KG1 (cell line): ENCODE data around the gene POMGNT2.

Source experiments
- DNase-seq: peaks from one replicate; lab custom pipeline; 2025; lab: John Stamatoyannopoulos, UW

Gene POMGNT2

DNA sequence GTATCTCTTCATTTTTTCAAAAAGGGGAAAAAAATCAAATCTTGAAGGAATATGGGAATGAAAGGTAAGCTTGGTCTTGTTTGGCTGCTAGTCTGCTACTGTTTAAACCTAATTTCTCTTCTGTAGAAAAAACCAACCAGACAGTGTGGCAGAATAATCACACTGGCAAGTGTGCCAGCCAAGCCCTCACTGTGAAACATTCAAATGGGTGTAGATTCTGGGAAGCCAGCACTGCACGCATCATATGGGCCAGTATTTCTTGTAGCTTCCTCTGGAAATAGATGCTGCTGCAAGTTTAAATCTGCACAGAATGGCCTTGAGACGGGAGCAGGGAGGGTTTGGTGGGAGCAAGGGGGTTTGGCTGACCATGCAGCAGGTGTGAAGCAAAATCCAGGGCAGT, 62.1 kb downstream of the POMGNT2 start:
- DNase-seq: no peak

- DNase-seq: no peak
Observed at GRCh38 chr3:43043071-43043766, 62.7 kb downstream of the POMGNT2 start.

DNA sequence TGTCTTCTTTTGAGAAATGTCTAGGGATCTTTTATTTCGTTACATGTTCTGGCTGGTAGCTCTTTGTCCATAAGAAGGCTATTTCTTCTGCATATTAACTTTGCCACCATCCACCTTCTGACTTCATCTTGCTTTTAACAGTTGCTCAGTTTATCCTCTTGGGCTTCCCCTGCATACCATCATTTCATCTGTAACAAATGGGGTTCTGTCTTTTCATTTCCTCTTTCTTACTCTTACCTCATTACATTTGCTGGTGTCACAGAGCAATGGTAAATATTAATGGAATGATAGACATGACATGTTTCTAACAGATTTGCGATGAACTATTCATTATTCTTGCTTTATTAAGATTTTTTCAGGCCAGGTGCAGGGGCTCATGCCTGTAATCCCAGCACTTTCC, 64.4 kb downstream of the POMGNT2 start:
- no peak for DNase-seq

GRCh38 chr3:43038010-43038409, 67.9 kb downstream of the POMGNT2 start:
- DNase-seq: no peak

GRCh38 chr3:43036621-43037423, 69.1 kb downstream of the POMGNT2 start:
- no peak for DNase-seq

- DNase-seq: no peak
Observed at GRCh38 chr3:43035801-43036365, 70.0 kb downstream of the POMGNT2 start.

DNA sequence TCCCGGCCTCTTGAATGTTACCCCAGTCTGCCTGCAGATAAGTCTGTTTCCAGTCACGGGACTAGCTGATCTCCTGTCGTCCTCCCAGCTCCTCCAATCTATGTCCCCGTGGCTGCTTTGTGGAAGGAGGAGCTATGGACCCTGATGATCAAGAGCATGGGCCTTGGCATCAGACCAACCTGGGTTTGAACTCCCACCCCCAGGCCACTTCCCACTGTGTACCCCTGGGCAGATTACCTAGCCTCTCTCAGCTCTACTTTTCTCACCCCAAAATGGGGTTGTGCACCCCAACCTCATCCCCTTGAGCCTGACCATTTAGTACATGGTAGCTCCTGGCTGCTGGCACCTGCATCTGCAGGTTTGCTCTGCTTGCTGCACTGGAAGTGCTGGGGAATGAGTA, 71.0 kb downstream of the POMGNT2 start:
- no peak for DNase-seq

DNA sequence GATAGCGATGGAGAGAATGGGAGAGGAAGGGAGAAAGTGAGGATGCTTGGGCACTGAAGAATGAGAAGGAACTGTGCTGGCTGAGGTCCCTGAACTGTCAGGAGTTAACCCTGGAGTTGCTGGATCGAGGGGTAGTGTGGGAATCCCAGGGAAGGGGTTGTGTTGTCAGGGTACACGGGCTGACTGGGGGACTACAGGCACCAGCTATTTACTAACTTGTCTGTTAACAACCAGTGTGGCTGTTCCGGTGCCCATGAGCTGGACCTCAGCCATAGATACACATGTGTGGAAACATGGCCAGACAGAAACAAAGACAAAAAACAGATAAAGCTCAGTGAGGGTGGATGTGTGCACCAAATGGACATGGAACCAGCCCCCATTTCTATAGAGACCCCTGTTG, 71.7 kb downstream of the POMGNT2 start:
- DNase-seq: no peak

DNA sequence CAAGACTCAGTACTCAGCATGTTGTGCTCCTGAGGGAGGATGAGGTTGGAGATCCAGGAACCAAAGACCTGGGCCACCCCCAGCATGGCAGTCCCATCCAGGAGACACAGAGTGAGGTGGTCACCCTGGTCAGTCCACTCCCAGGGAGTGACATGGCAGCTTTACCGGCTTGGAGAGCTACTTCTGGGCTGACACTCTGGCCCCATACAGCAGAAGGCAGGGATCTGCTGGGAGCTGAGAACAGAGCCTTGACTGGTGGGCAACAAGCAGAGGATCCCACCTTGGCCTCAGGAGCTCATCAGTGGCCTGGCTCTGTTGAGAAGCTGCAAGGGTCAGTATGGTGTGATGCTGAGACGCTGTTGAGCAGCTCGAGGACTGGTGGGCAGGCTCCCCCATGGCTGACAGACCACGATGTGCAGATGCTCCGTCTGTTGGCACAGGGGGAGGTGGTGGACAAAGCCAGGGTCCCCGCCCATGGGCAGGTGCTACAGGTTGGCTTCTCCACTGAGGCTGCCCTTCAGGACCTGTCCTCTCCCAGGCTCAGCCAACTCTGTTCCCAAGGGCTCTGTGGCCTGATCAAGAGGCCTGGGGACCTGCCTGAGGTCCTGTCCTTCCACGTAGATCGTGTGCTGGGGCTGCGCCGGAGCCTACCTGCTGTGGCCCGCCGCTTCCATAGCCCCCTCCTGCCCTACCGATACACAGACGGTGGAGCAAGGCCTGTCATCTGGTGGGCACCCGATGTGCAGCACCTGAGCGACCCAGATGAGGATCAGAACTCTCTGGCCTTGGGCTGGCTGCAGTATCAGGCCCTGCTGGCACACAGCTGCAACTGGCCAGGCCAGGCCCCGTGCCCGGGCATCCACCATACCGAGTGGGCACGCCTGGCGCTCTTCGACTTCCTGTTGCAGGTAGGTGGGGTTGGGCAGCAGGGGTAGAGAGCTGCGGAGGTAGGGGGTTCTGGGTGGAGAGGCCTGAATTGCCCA, 72.9 kb downstream of the POMGNT2 start:
- no peak for DNase-seq

DNA sequence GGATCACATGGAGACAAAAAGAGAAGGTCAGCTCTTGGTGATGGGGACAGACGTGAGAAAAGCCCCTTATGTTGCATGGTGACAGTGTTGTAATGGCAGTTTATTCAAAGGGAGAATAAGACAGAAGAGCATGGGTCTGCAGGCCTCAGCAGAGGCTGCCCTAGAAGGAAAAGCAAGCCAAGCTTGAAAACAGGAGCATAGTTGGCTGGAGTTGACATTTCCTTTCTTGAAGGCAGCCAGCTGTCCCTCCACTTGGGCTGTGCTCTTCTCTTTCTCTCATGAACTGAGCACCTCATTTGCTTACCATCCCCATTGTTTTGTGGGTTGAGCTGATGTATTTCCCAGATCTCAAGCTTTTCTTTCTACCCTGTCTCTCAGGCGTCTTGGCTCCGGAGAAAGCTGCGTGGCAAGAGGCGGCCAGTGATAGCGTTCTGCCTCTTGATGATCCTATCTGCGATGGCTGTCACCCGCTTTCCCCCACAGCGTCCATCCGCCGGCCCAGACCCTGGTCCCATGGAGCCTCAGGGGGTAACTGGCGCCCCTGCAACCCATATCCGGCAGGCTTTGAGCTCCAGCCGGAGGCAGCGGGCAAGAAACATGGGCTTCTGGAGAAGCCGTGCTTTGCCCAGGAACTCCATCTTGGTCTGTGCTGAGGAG, 73.9 kb downstream of the POMGNT2 start:
- no peak for DNase-seq

GRCh38 chr3:43031485-43031884, 74.4 kb downstream of the POMGNT2 start:
- no peak for DNase-seq

GRCh38 chr3:43030162-43030935, 75.5 kb downstream of the POMGNT2 start:
- DNase-seq: no peak
